HepG2 (cell line): Measurements from ENCODE around the gene GARIN5A. TPM values are rescaled to one million over a fixed set of nuclear protein-coding genes. Genes with fewer than 3 reads are reported as not detected.

Source experiments
- ATAC-seq: fragments of 200-7000 bp; cut with Tn5 transposase; 3 replicates; pipeline ENCODE4 v1.9.1; 2020; ENCODE audit warnings: mild to moderate bottlenecking, moderate library complexity
- BruUV-seq: library from RNA; stranded (reverse); fragments of 400-500 nt; replicated peaks from 2 replicates; lab custom pipeline; 2021; lab: Mats Ljungman, UMichigan
- CTCF ChIA-PET: fragments of 300-600 bp; formaldehyde crosslinking; extraction: SDS; loops from one replicate; lab custom pipeline; 2021; ENCODE audit warnings: low total read pairs, inconsistent platforms, low intra/inter-chr PET ratio; lab: Yijun Ruan, JAX
- POLR2A ChIA-PET: fragments of 350-600 bp; sonication (Branson Sonifier 250); formaldehyde crosslinking; loops from one replicate; lab custom pipeline; 2020; ENCODE audit warnings: antibody characterized with exemption, inconsistent platforms; lab: Yijun Ruan, JAX
- DNase-seq: peaks from one replicate; pipeline ENCODE4 v3.0.0-alpha.2; 2015; ENCODE audit warnings: low spot score
- FAIRE-seq: peaks from 3 replicates; lab custom pipeline; 2011; peaks lifted over from hg19 to GRCh38; lab: Jason Lieb, UNC
- H2AFZ ChIP-seq: one replicate; pipeline ENCODE4 v1.6.1; 2011; ENCODE audit warnings: low read length, inconsistent platforms
- H3K27ac ChIP-seq: fragments of 300-600 bp; 3 replicates; pipeline ENCODE4 v1.8.0; 2011; ENCODE audit warnings: mixed run types, mild to moderate bottlenecking, mixed read lengths, low read length, inconsistent platforms; ENCODE audit not compliant: insufficient read depth; ENCODE audit errors: extremely low read length
- H3K27me3 ChIP-seq, 2 experiments: fragments of 200-600 bp in 1 of 2; 2 replicates in 1 of 2; 3 replicates in 1 of 2; pipeline versions ENCODE4 v1.6.0 to v1.8.0; 2011; ENCODE audit warnings: low read length in 2 of 2, mild to moderate bottlenecking in 2 of 2, moderate library complexity in 2 of 2, inconsistent platforms in 1 of 2; ENCODE audit not compliant: insufficient read depth in 2 of 2, control insufficient read depth in 1 of 2
- H3K36me3 ChIP-seq, 2 experiments: fragments of 200-600 bp in 1 of 2; replicated peaks in 1 of 2; 2 replicates in 1 of 2; 3 replicates in 1 of 2; pipeline versions ENCODE4 v1.5.1 to v1.8.0; 2011; ENCODE audit warnings: low read length in 2 of 2, inconsistent platforms in 1 of 2; ENCODE audit not compliant: insufficient read depth in 2 of 2, control insufficient read depth in 1 of 2
- H3K4me1 ChIP-seq: 2 replicates; pipeline ENCODE4 v1.5.1; 2012; ENCODE audit warnings: low read length, inconsistent platforms; ENCODE audit not compliant: insufficient read depth
- H3K4me2 ChIP-seq: 2 replicates; pipeline ENCODE4 v1.6.0; 2011; ENCODE audit warnings: low read depth, low read length, inconsistent platforms
- H3K4me3 ChIP-seq, 3 experiments: fragments of 200-600 bp in 1 of 3; sonication (generic), shearing (Covaris generic) in 1 of 3; replicated peaks in 1 of 3; 2 replicates each; pipeline ENCODE4 v1.5.1; 2011 to 2016; ENCODE audit warnings: low read length in 3 of 3, inconsistent platforms in 2 of 3, low read depth in 2 of 3, mild to moderate bottlenecking in 2 of 3, control low read depth in 1 of 3, mixed read lengths in 1 of 3; ENCODE audit not compliant: insufficient read depth in 1 of 3
- H3K79me2 ChIP-seq: one replicate; pipeline ENCODE4 v1.6.1; 2011; ENCODE audit warnings: low read length, inconsistent platforms; ENCODE audit not compliant: insufficient read depth
- H3K9ac ChIP-seq: 2 replicates; pipeline ENCODE4 v1.6.0; 2011; ENCODE audit warnings: mild to moderate bottlenecking, low read depth, low read length, inconsistent platforms; ENCODE audit not compliant: insufficient read depth
- H3K9me3 ChIP-seq: 2 replicates; pipeline ENCODE4 v1.5.1; 2012; ENCODE audit warnings: mild to moderate bottlenecking, low read length
- H4K20me1 ChIP-seq: 2 replicates; pipeline ENCODE4 v1.6.0; 2011; ENCODE audit warnings: inconsistent platforms, mild to moderate bottlenecking, low read length, moderate library complexity; ENCODE audit not compliant: insufficient read depth
- ELF4 ChIP-seq: sonication (generic); formaldehyde crosslinking; IDR thresholded peaks from 2 replicates; pipeline ENCODE4 v1.5.0; 2020; ENCODE audit warnings: missing genetic modification reagents, mild to moderate bottlenecking, moderate library complexity, borderline replicate concordance
- KDM5B ChIP-seq: sonication (generic); formaldehyde crosslinking; IDR thresholded peaks from 2 replicates; pipeline ENCODE4 v1.4.0; 2020; ENCODE audit warnings: missing genetic modification reagents, mild to moderate bottlenecking, borderline replicate concordance
- MED1 ChIP-seq: sonication (generic); formaldehyde crosslinking; IDR thresholded peaks from 2 replicates; pipeline ENCODE4 v1.4.0; 2020; ENCODE audit warnings: missing genetic modification reagents
- MXD4 ChIP-seq: IDR thresholded peaks from 2 replicates; pipeline ENCODE4 v1.6.1; 2016; ENCODE audit warnings: mild to moderate bottlenecking, missing biosample characterization, missing genetic modification reagents
- NCOR1 ChIP-seq: fragments of 200-600 bp; sonication (generic); IDR thresholded peaks from 2 replicates; pipeline ENCODE4 v1.7.0; 2017; ENCODE audit warnings: antibody characterized with exemption, low read length, borderline replicate concordance
- TEAD2 ChIP-seq: sonication (generic); formaldehyde crosslinking; IDR thresholded peaks from 2 replicates; pipeline ENCODE4 v1.9.0; 2021; ENCODE audit warnings: missing genetic modification reagents
- ZFP90 ChIP-seq: sonication (generic); formaldehyde crosslinking; IDR thresholded peaks from 2 replicates; pipeline ENCODE4 v1.8.0; 2022; ENCODE audit warnings: missing genetic modification reagents, mild to moderate bottlenecking, inconsistent platforms, borderline replicate concordance
- WGBS: methylation state at CpG from one replicate; pipeline ENCODE4 v1.1.6; 2017; ENCODE audit warnings: low lambda C conversion rate; 5-methylcytosine and 5-hydroxymethylcytosine counted together
- in situ Hi-C: cut with HindIII; loops from 2 replicates; pipeline ENCODE4 v1.10.0; 2017; ENCODE audit warnings: low pct_unique_long_range_greater_than_20kb; ENCODE audit not compliant: extremely low pct_ligation_motif_present
- intact Hi-C: fragments of 100-400 bp; cut with micrococcal nuclease; formaldehyde crosslinking; loops from one replicate; pipeline ENCODE4 v1.10.0; 2022; ENCODE audit not compliant: unreplicated experiment
- polyA plus RNA-seq, 8 experiments: library from polyadenylated mRNA; depleted of rRNA in 3 of 8; stranded (reverse) in 7 of 8; unstranded in 1 of 8; fragments of >200 nt; fragmentation: Illumina TruSeq in 4 of 8; extraction: Trizol in 4 of 8; gene quantifications; 2 replicates each; pipeline versions ENCODE4 v1.2.1 to v1.2.3, GENCODE V29; 2011 to 2016; ENCODE audit warnings: low read depth in 4 of 8, missing spikeins in 1 of 8, mixed read lengths in 1 of 8; ENCODE audit not compliant: insufficient read depth in 1 of 8
- total RNA-seq, 5 experiments: library from RNA; depleted of rRNA; stranded (reverse); fragments of >200 nt; fragmentation: Illumina TruSeq; extraction: Trizol; gene quantifications; 2 replicates each; pipeline ENCODE4 v1.2.3, GENCODE V29; 2016; ENCODE audit warnings: low read depth in 1 of 5

GARIN5A gene
- total and polyA plus RNA-seq, 2 of the 13 experiments (the other 11 are each of a cell fraction or from before 2014, with no cell fraction given): not detected

DNA sequence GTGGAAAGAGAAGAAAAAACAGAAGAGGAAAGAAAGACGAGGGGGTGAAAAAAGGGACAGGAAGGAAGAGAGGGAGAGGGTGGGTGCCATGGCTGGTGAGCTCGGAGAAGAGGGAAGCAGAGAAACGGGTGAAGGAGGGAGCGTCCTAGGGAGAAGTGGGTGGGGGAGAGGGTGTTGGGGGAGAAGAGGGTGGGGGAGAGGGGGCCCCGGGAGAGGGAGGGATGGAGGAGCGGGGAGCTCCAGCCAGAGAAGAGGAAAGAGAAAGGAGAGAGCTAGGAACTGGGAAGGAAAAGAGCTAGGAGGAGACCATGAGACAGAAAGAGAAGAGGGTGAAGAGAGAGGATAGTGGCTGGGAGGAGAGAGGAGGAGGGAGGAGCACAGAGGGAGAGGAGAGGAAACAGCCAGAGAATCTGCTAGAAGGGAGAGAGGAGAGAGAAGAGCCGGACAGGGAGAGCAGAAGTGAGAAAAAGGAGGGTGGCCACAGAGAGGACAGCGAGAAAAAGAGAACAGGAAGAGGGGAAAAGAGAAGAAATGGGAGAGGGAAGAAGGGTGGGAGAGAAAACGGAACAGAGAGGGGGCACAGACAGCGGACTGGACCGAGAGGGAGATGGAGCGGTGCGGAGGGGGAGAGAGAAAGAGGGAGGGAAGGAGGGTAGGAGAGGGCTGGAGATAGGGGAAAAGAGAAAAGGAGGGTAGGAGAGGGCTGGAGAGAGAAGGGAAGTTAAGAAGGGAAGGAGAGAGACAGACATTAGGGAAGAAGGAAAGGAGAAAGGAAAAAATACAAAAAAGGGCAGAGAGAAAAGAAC is 11.9 kb upstream of the GARIN5A start:
- Histone ChIP-seq H4K20me1 (no peaks in the 10 kb centered on the region), H3K4me1 (no peaks in the 10 kb centered on the region), H3K79me2 (no peaks in the 10 kb centered on the region), H3K4me3 (no peak overlapping the region), H3K4me2 (no peak overlapping the region), H3K9ac (no peak overlapping the region), H3K36me3 (no peaks in the 10 kb centered on the region), H3K27ac (no peak overlapping the region), H3K27me3 (peaks cover 8 to 35% of the 10 kb centered on the region in 2 experiments; a peak in 3 of 5 replicates), H3K9me3 (peaks cover 15% of the 10 kb centered on the region), H2AFZ (no peak overlapping the region)
- no TSS peak for BruUV-seq
- no peak for DNase-seq
- POLR2A ChIA-PET: no interaction called here
- no peak for ATAC-seq
- CTCF ChIA-PET: no interaction called here
- WGBS: 30% methylated on average over 13 of the region's 13 CpGs
- intact Hi-C loops (no loop called here), in situ Hi-C loops (no loop called here)
- TF ChIP-seq KDM5B (CRISPR knock-in tag): no peak
- TF ChIP-seq NCOR1: no peak
- no peak for TF ChIP-seq TEAD2 (CRISPR knock-in tag)
- no peak for TF ChIP-seq MXD4 (CRISPR knock-in tag)
- no peak for TF ChIP-seq ELF4 (CRISPR knock-in tag)
- TF ChIP-seq MED1 (CRISPR knock-in tag): no peak
- no peak for TF ChIP-seq ZFP90 (CRISPR knock-in tag)
- FAIRE-seq: no peak
